ENCODE results near the gene ATP2B2. TPM values are rescaled to one million over a fixed set of nuclear protein-coding genes. Genes with fewer than 3 reads are reported as not detected.

Gene ATP2B2
- polyA plus RNA-seq, 2 of the 4 experiments (the other 2 are of a cell fraction) = 0.03 to 0.04 TPM

DNA sequence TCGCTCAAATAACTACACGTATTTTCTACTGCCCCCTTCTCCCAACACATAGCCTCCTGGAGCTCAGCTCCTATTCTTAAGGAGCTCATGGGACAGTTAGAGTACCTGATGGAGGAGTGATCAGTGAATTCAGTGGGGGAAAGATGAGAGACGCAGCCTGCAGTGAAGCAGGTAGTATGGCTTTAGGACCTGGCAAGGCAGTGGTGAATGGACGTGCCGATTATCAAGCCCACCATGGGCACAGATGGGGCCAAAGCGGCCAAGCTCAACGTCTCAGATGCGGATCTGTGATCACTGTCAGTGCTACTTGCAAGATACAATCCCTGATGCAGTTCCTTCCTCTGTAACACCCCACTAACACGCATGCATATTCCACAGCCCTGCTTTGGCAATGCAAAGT lies 45.8 kb upstream of the ATP2B2 start:
- no peak for TF ChIP-seq EHMT2 (IDR thresholded peaks at IDR 0.05; ENCODE audit: low read depth)
- TF ChIP-seq RCOR1 (IDR thresholded peaks at IDR 0.05; ENCODE audit: low read depth, low read length) = no peak
- TF ChIP-seq ZFP36 (IDR thresholded peaks at IDR 0.05; ENCODE audit: borderline replicate concordance, partially characterized antibody) = no peak
- TF ChIP-seq, protein P1, sequence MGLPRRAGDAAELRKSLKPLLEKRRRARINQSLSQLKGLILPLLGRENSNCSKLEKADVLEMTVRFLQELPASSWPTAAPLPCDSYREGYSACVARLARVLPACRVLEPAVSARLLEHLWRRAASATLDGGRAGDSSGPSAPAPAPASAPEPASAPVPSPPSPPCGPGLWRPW (IDR thresholded peaks at IDR 0.05) = no peak
- no peak for TF ChIP-seq KDM1A (IDR thresholded peaks at IDR 0.05; ENCODE audit: low read depth)
- no peak for TF ChIP-seq POLR2A (IDR thresholded peaks at IDR 0.05; ENCODE audit: low read length)
- TF ChIP-seq, protein P2, sequence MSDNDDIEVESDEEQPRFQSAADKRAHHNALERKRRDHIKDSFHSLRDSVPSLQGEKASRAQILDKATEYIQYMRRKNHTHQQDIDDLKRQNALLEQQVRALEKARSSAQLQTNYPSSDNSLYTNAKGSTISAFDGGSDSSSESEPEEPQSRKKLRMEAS (IDR thresholded peaks at IDR 0.05) = no peak
- TF ChIP-seq RNF2 (IDR thresholded peaks at IDR 0.05; ENCODE audit: borderline replicate concordance, low read depth) = no peak
- no peak for TF ChIP-seq CBX2 (IDR thresholded peaks at IDR 0.05; ENCODE audit: borderline replicate concordance, low read depth)
- ATAC-seq = no peak
- H3K4me3 ChIP-seq = no peak overlapping the region
- H3K9me3 ChIP-seq = no peaks in the 10 kb centered on the region
- no peak for DNase-seq (ENCODE audit: low read depth in 1 of 2, low spot score in 1 of 2)
- no peak overlapping the region for H3K27ac ChIP-seq
- WGBS (ENCODE audit: missing lambda C conversion rate) = 60% methylated on average over 9 of the region's 9 CpGs
- CTCF ChIA-PET = interaction anchor here (0.9 to 1.3 kb wide), 3 partner anchors 21 to 428 kb away, joined by 3 to 4 read pairs (median 3); no protein-coding TSS in a partner anchor
- POLR2A ChIA-PET = no interaction called here
- no peak overlapping the region for H3K4me2 ChIP-seq
- FAIRE-seq = no peak
- H3K4me1 ChIP-seq = 0 out of 3 replicates have a peak, but pooled peaks cover 6% of the 10 kb centered on the region

DNA sequence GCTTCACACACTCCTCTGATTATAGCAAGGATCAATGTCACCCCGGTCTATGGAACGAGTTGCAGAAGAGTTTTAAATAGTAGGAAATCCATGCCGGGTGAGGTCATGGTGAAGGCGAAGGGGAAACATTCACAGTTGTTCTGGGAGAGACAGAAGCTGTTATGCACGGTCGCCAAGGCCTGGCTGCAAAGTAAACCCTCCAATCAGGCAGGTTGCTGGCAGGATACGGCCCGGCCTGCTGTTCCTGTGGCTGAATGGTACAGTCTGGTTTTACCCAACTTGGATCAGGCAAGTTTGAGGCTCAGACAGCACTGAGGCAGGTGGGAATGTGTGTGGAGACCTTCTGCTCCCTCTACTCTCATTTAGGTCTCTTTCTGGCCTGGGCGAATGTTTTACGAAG lies 45.3 kb upstream of the ATP2B2 start:
- H3K4me1 ChIP-seq = 0 out of 3 replicates have a peak, but pooled peaks cover 6% of the 10 kb centered on the region
- DNase-seq (ENCODE audit: low read depth in 1 of 2, low spot score in 1 of 2) = no peak
- CTCF ChIA-PET = no interaction called here
- no peak for FAIRE-seq
- H3K4me3 ChIP-seq = no peak overlapping the region
- H3K9me3 ChIP-seq = no peaks in the 10 kb centered on the region
- no peak for ATAC-seq
- H3K4me2 ChIP-seq = no peak overlapping the region
- POLR2A ChIA-PET = no interaction called here
- WGBS (ENCODE audit: missing lambda C conversion rate) = 66% methylated on average over 10 of the region's 10 CpGs
- no peak for TF ChIP-seq CHD2 (IDR thresholded peaks at IDR 0.05; ENCODE audit: low read length, partially characterized antibody)
- TF ChIP-seq, protein P1 (IDR thresholded peaks at IDR 0.05) = no peak
- no peak overlapping the region for H3K27ac ChIP-seq

DNA sequence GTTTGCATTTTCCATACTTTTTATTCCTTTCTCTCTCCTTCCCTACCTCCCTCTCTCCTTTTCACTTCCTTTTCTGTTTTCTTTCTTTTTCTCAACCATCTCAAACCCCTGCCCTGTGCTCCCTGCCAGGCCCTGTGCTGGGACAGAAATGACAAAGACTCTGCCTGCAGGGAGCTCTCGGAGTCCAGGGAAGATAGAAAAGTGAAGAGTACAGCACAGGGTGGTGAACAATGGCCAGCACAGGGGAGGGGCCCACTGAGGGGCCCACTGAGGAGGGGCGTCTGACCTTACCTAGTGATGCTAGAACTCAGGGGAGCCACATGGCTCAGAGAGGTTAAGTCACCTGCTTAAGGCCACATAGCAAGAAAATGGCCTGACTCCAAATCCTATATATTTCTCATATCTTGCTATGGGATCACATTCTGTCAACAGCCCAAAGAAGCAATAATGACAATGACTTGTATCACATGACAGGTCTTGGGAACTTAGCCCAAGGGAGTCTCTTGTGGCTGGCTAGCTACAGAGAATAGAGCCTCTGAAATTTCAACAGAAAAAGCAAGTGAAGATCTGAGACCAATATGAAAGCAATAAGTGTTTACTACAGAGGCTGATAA lies 44.3 kb upstream of the ATP2B2 start:
- FAIRE-seq (no peak), ATAC-seq (no peak), DNase-seq (ENCODE audit: low read depth in 1 of 2, low spot score in 1 of 2) (no peak)
- 35% methylated on average over 2 of the region's 2 CpGs for WGBS (ENCODE audit: missing lambda C conversion rate)
- TF ChIP-seq ZC3H11A (IDR thresholded peaks at IDR 0.05) (no peak), HEYL (CRISPR knock-in tag; IDR thresholded peaks at IDR 0.05) (no peak), ZFP36 (IDR thresholded peaks at IDR 0.05; ENCODE audit: borderline replicate concordance, partially characterized antibody) (no peak), ZSCAN20 (CRISPR knock-in tag; IDR thresholded peaks at IDR 0.05) (no peak), ZNF302 (CRISPR knock-in tag; IDR thresholded peaks at IDR 0.05) (no peak), RNF2 (IDR thresholded peaks at IDR 0.05; ENCODE audit: borderline replicate concordance, low read depth) (no peak), HOXB13 (CRISPR knock-in tag; IDR thresholded peaks at IDR 0.05; ENCODE audit: low read depth) (no peak), POLR2AphosphoS2 (conservative IDR thresholded peaks at IDR 0.05; ENCODE audit: low read length) (no peak), MAFK (IDR thresholded peaks at IDR 0.05; ENCODE audit: partially characterized antibody) (no peak), RCOR1 (IDR thresholded peaks at IDR 0.05; ENCODE audit: low read depth, low read length) (no peak), POLR2A (IDR thresholded peaks at IDR 0.05; ENCODE audit: low read length) (no peak), NPAS2 (CRISPR knock-in tag; IDR thresholded peaks at IDR 0.05; ENCODE audit: borderline replicate concordance) (no peak)
- TF ChIP-seq, protein P3, sequence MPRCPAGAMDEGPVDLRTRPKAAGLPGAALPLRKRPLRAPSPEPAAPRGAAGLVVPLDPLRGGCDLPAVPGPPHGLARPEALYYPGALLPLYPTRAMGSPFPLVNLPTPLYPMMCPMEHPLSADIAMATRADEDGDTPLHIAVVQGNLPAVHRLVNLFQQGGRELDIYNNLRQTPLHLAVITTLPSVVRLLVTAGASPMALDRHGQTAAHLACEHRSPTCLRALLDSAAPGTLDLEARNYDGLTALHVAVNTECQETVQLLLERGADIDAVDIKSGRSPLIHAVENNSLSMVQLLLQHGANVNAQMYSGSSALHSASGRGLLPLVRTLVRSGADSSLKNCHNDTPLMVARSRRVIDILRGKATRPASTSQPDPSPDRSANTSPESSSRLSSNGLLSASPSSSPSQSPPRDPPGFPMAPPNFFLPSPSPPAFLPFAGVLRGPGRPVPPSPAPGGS (IDR thresholded peaks at IDR 0.05) = no peak
- TF ChIP-seq, protein P4, sequence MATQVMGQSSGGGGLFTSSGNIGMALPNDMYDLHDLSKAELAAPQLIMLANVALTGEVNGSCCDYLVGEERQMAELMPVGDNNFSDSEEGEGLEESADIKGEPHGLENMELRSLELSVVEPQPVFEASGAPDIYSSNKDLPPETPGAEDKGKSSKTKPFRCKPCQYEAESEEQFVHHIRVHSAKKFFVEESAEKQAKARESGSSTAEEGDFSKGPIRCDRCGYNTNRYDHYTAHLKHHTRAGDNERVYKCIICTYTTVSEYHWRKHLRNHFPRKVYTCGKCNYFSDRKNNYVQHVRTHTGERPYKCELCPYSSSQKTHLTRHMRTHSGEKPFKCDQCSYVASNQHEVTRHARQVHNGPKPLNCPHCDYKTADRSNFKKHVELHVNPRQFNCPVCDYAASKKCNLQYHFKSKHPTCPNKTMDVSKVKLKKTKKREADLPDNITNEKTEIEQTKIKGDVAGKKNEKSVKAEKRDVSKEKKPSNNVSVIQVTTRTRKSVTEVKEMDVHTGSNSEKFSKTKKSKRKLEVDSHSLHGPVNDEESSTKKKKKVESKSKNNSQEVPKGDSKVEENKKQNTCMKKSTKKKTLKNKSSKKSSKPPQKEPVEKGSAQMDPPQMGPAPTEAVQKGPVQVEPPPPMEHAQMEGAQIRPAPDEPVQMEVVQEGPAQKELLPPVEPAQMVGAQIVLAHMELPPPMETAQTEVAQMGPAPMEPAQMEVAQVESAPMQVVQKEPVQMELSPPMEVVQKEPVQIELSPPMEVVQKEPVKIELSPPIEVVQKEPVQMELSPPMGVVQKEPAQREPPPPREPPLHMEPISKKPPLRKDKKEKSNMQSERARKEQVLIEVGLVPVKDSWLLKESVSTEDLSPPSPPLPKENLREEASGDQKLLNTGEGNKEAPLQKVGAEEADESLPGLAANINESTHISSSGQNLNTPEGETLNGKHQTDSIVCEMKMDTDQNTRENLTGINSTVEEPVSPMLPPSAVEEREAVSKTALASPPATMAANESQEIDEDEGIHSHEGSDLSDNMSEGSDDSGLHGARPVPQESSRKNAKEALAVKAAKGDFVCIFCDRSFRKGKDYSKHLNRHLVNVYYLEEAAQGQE (IDR thresholded peaks at IDR 0.05) = no peak
- TF ChIP-seq, protein P5, sequence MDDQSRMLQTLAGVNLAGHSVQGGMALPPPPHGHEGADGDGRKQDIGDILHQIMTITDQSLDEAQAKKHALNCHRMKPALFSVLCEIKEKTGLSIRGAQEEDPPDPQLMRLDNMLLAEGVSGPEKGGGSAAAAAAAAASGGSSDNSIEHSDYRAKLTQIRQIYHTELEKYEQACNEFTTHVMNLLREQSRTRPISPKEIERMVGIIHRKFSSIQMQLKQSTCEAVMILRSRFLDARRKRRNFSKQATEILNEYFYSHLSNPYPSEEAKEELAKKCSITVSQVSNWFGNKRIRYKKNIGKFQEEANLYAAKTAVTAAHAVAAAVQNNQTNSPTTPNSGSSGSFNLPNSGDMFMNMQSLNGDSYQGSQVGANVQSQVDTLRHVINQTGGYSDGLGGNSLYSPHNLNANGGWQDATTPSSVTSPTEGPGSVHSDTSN (IDR thresholded peaks at IDR 0.05) = no peak
- TF ChIP-seq, protein P6, sequence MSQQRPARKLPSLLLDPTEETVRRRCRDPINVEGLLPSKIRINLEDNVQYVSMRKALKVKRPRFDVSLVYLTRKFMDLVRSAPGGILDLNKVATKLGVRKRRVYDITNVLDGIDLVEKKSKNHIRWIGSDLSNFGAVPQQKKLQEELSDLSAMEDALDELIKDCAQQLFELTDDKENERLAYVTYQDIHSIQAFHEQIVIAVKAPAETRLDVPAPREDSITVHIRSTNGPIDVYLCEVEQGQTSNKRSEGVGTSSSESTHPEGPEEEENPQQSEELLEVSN (IDR thresholded peaks at IDR 0.05; ENCODE audit: borderline replicate concordance, low read depth) = no peak
- H3K9me3 ChIP-seq = peaks cover under 1% of the 10 kb centered on the region; the same call in 1 of the 3 replicates
- ChIA-PET CTCF (interaction anchor here (1.5 kb wide), 1 partner anchor 189 kb away, joined by 3 read pairs; no protein-coding TSS in a partner anchor), POLR2A (no interaction called here)
- H3K4me3 ChIP-seq = no peak overlapping the region
- H3K4me1 ChIP-seq = 0 out of 3 replicates have a peak, but pooled peaks cover 6% of the 10 kb centered on the region
- no peak overlapping the region for H3K27ac ChIP-seq
- H3K4me2 ChIP-seq = no peak overlapping the region
